H1 (cell line): ENCODE data around the gene SLC19A1.

ENCODE experiments used
- POLR2A ChIP-seq, 2 experiments: IDR thresholded peaks; 1 replicate in 1 of 2; 2 replicates in 1 of 2; pipeline ENCODE4 v1.6.1; 2011; ENCODE audit warnings: low read depth in 2 of 2, low read length in 2 of 2, mild to moderate bottlenecking in 2 of 2; ENCODE audit errors: control extremely low read depth in 1 of 2
- POLR2AphosphoS5 ChIP-seq: IDR thresholded peaks from 2 replicates; pipeline ENCODE4 v1.6.1; 2011; ENCODE audit warnings: low read depth, low read length
- TCF12 ChIP-seq: IDR thresholded peaks from 2 replicates; pipeline ENCODE4 v1.6.1; 2011; ENCODE audit warnings: low read depth, mild to moderate bottlenecking, low read length

- TF ChIP-seq POLR2A (IDR thresholded peaks at IDR 0.05; ENCODE audit: control extremely low read depth in 1 of 2, low read depth in 2 of 2, low read length in 2 of 2) (no peak), POLR2AphosphoS5 (no peak), TCF12 (no peak)
These were observed 76.5 kb downstream of the SLC19A1 start for GRCh38 chr21:45465611-45466329.
